Bronchial epithelial cell (primary cell): ENCODE measurements around the gene SLC35F1. TPM values are rescaled to one million over a fixed set of nuclear protein-coding genes. Genes with fewer than 3 reads are reported as not detected.

Source experiments
- DNase-seq: peaks from one replicate; pipeline ENCODE4 v3.0.0-alpha.2; 2010; ENCODE audit warnings: low read depth
- FAIRE-seq: peaks from 2 replicates; lab custom pipeline; 2011; peaks lifted over from hg19 to GRCh38; lab: Jason Lieb, UNC
- H3K27me3 ChIP-seq: 2 replicates; pipeline ENCODE4 v1.5.1; 2011; ENCODE audit warnings: low read length; ENCODE audit not compliant: control insufficient read depth, insufficient read depth
- H3K36me3 ChIP-seq: 2 replicates; pipeline ENCODE4 v1.5.1; 2011; ENCODE audit warnings: low read length; ENCODE audit not compliant: control insufficient read depth, insufficient read depth
- H3K4me3 ChIP-seq: 2 replicates; pipeline ENCODE4 v1.5.1; 2011; ENCODE audit warnings: mild to moderate bottlenecking, low read depth, low read length, control low read depth
- CTCF ChIP-seq: IDR thresholded peaks from 2 replicates; pipeline ENCODE4 v1.5.1; 2011; ENCODE audit warnings: mild to moderate bottlenecking, moderate library complexity, low read length, control low read depth, inconsistent platforms; ENCODE audit not compliant: insufficient read depth, severe bottlenecking
- total RNA-seq: library from RNA; depleted of rRNA; stranded (reverse); fragments of >200 nt; gene quantifications from 2 replicates; pipeline ENCODE4 v1.2.1, GENCODE V29; 2014

Gene SLC35F1
- total RNA-seq, 1 donor from 2014 or later, result not detected

- H3K4me3 ChIP-seq, result no peak overlapping the region
- no peaks in the 10 kb centered on the region for H3K27me3 ChIP-seq
- FAIRE-seq (no peak), DNase-seq (no peak)
- H3K36me3 ChIP-seq, result no peaks in the 10 kb centered on the region
- no peak for TF ChIP-seq CTCF
These were observed 31.4 kb downstream of the SLC35F1 start for GRCh38 chr6:117938311-117938995.

- no peak for DNase-seq
- Histone ChIP-seq H3K4me3 (no peak overlapping the region), H3K27me3 (no peaks in the 10 kb centered on the region), H3K36me3 (no peaks in the 10 kb centered on the region)
- TF ChIP-seq CTCF, result no peak
- FAIRE-seq, result no peak
These were observed 40.2 kb downstream of the SLC35F1 start for GRCh38 chr6:117947234-117947633.

GRCh38 chr6:117951783-117952182, 44.7 kb downstream of the SLC35F1 start:
- DNase-seq, result no peak
- no peak for TF ChIP-seq CTCF
- Histone ChIP-seq H3K4me3 (no peak overlapping the region), H3K27me3 (no peaks in the 10 kb centered on the region), H3K36me3 (no peaks in the 10 kb centered on the region)
- FAIRE-seq, result peak; percentile 92

GRCh38 chr6:117955684-117956256, 48.7 kb downstream of the SLC35F1 start:
- H3K36me3 ChIP-seq, result no peaks in the 10 kb centered on the region
- H3K4me3 ChIP-seq, result no peak overlapping the region
- DNase-seq (no peak), FAIRE-seq (no peak)
- H3K27me3 ChIP-seq, result no peaks in the 10 kb centered on the region
- no peak for TF ChIP-seq CTCF

GRCh38 chr6:117956386-117956785, 49.3 kb downstream of the SLC35F1 start:
- no peak for FAIRE-seq

More at GRCh38 chr6:117956386-117956785, 49.3 kb downstream of the SLC35F1 start:
- no peaks in the 10 kb centered on the region for H3K27me3 ChIP-seq
- no peaks in the 10 kb centered on the region for H3K36me3 ChIP-seq
- TF ChIP-seq CTCF, result no peak
- no peak for DNase-seq
- no peak overlapping the region for H3K4me3 ChIP-seq
